Panc1 (cell line): ENCODE data around the gene TSR3. TPM values are rescaled to one million over a fixed set of nuclear protein-coding genes. Genes with fewer than 3 reads are reported as not detected.

Experiments
- ATAC-seq: fragments of 200-7000 bp; cut with Tn5 transposase; 2 replicates; pipeline ENCODE4 v1.9.1; 2020; ENCODE audit warnings: mild to moderate bottlenecking, moderate library complexity
- BruUV-seq: library from RNA; stranded (reverse); fragments of 400-500 nt; replicated peaks from 2 replicates; lab custom pipeline; 2021; lab: Mats Ljungman, UMichigan
- CTCF ChIA-PET: fragments of 300-600 bp; sonication (Branson Sonifier 250); formaldehyde crosslinking; loops from one replicate; lab custom pipeline; 2022; ENCODE audit warnings: antibody characterized with exemption; lab: Charles Lee
- POLR2A ChIA-PET: fragments of 300-600 bp; sonication (Branson Sonifier 250); formaldehyde crosslinking; loops from one replicate; lab custom pipeline; 2022; ENCODE audit warnings: antibody characterized with exemption; lab: Charles Lee
- DNase-seq: peaks from one replicate; pipeline ENCODE4 v3.0.0-alpha.2; 2010; ENCODE audit warnings: low read depth, low spot score
- H3K27ac ChIP-seq: 2 replicates; pipeline ENCODE4 v1.5.1; 2011; ENCODE audit warnings: mild to moderate bottlenecking, low read length, inconsistent platforms
- H3K27me3 ChIP-seq: fragments of 200-500 bp; sonication (Bioruptor generic); 2 replicates; pipeline ENCODE4 v1.6.0; 2014; ENCODE audit warnings: low read length, inconsistent platforms; ENCODE audit not compliant: control insufficient read depth, insufficient read depth
- H3K36me3 ChIP-seq: fragments of 200-500 bp; sonication (Bioruptor generic); 2 replicates; pipeline ENCODE4 v1.5.1; 2014; ENCODE audit warnings: inconsistent platforms, mild to moderate bottlenecking, low read length, moderate library complexity; ENCODE audit not compliant: control insufficient read depth, insufficient read depth
- H3K4me1 ChIP-seq: 2 replicates; pipeline ENCODE4 v1.5.1; 2011; ENCODE audit warnings: inconsistent platforms, mild to moderate bottlenecking, low read length, moderate library complexity; ENCODE audit not compliant: control insufficient read depth, insufficient read depth
- H3K4me3 ChIP-seq, 2 experiments: 2 replicates each; pipeline ENCODE4 v1.5.1; 2011 to 2012; ENCODE audit warnings: low read depth in 2 of 2, low read length in 2 of 2, mild to moderate bottlenecking in 2 of 2, inconsistent platforms in 1 of 2, moderate library complexity in 1 of 2
- H3K9me3 ChIP-seq: fragments of 200-500 bp; sonication (Bioruptor generic); 2 replicates; pipeline ENCODE4 v1.5.1; 2014; ENCODE audit warnings: low read depth, mild to moderate bottlenecking, inconsistent platforms, low read length, moderate library complexity; ENCODE audit not compliant: control insufficient read depth, insufficient read depth
- CTCF ChIP-seq: fragments of 450-650 bp; IDR thresholded peaks from 2 replicates; pipeline ENCODE4 v1.5.1; 2017; ENCODE audit warnings: mild to moderate bottlenecking
- POLR2AphosphoS5 ChIP-seq: IDR thresholded peaks from 2 replicates; pipeline ENCODE4 v1.6.1; 2012; ENCODE audit warnings: mild to moderate bottlenecking, low read depth, low read length, moderate library complexity
- REST ChIP-seq, 2 experiments: IDR thresholded peaks; 2 replicates each; pipeline ENCODE4 v1.6.1; 2011 to 2012; ENCODE audit warnings: low read depth in 2 of 2, control low read depth in 1 of 2, low read length in 1 of 2, mild to moderate bottlenecking in 1 of 2, moderate library complexity in 1 of 2; ENCODE audit not compliant: insufficient read depth in 1 of 2
- SIN3A ChIP-seq: IDR thresholded peaks from 2 replicates; pipeline ENCODE4 v1.6.1; 2012; ENCODE audit warnings: low read depth, mild to moderate bottlenecking, low read length, moderate library complexity, borderline replicate concordance; ENCODE audit not compliant: insufficient read depth
- TCF7L2 ChIP-seq: IDR thresholded peaks from 2 replicates; pipeline ENCODE4 v1.6.1; 2011; ENCODE audit warnings: mild to moderate bottlenecking, low read depth, low read length, inconsistent platforms
- in situ Hi-C: cut with HindIII; loops from 2 replicates; pipeline ENCODE4 v1.10.0; 2016; ENCODE audit warnings: low sequenced_read_pairs, low pct_unique_long_range_greater_than_20kb
- intact Hi-C: fragments of 100-400 bp; cut with micrococcal nuclease; formaldehyde crosslinking; loops from one replicate; pipeline ENCODE4 v1.10.0; 2022; ENCODE audit not compliant: unreplicated experiment
- total RNA-seq: library from RNA; stranded (reverse); gene quantifications from one replicate; pipeline ENCODE4 v1.2.1, GENCODE V29; 2021; ENCODE audit not compliant: unreplicated experiment

TSR3 gene
- total RNA-seq, 1 experiment from 2014 or later, result 89.7 TPM

GRCh38 chr16:1317479-1318267 lies 34.0 kb downstream of the TSR3 start:
- TF ChIP-seq CTCF, result no peak
- TF ChIP-seq SIN3A, result no peak
- TF ChIP-seq POLR2AphosphoS5, result no peak
- TF ChIP-seq TCF7L2, result no peak
- Histone ChIP-seq H3K27ac (no peak overlapping the region), H3K27me3 (no peaks in the 10 kb centered on the region), H3K9me3 (no peaks in the 10 kb centered on the region), H3K36me3 (peaks cover 26% of the 10 kb centered on the region), H3K4me1 (no peaks in the 10 kb centered on the region), H3K4me3 (no peak overlapping the region)
- POLR2A ChIA-PET, result interaction anchor here (0.6 kb wide), 1 partner anchor 103 kb away, joined by 4 read pairs; the partner anchor contains the start of gene UQCC4
- intact Hi-C loops (no loop called here), in situ Hi-C loops (no loop called here)
- DNase-seq, result no peak
- CTCF ChIA-PET, result interaction anchor here (0.5 kb wide), 1 partner anchor 155 kb away, joined by 3 read pairs; no protein-coding TSS in a partner anchor
- no peak for ATAC-seq
- no TSS peak for BruUV-seq

GRCh38 chr16:1316033-1316405 lies 35.7 kb downstream of the TSR3 start:
- DNase-seq, result no peak
- Histone ChIP-seq H3K4me3 (no peak overlapping the region), H3K27me3 (no peaks in the 10 kb centered on the region), H3K36me3 (peaks cover 26% of the 10 kb centered on the region), H3K27ac (no peak overlapping the region), H3K9me3 (no peaks in the 10 kb centered on the region), H3K4me1 (peaks cover 10% of the 10 kb centered on the region)
- CTCF ChIA-PET, result no interaction called here
- ATAC-seq, result no peak
- BruUV-seq, result no TSS peak
- intact Hi-C loops, result no loop called here
- TF ChIP-seq TCF7L2, result no peak
- TF ChIP-seq REST (IDR thresholded peaks at IDR 0.05; ENCODE audit: insufficient read depth in 1 of 2, low read depth in 2 of 2, low read length in 1 of 2), result no peak
- no peak for TF ChIP-seq SIN3A
- TF ChIP-seq POLR2AphosphoS5, result no peak
- no peak for TF ChIP-seq CTCF
- in situ Hi-C loops, result no loop called here
- POLR2A ChIA-PET, result interaction anchor here (0.5 kb wide), 1 partner anchor 142 kb away, joined by 4 read pairs; no protein-coding TSS in a partner anchor
